ENCODE data around the gene SPACA5. TPM values are rescaled to one million over a fixed set of nuclear protein-coding genes. Genes with fewer than 3 reads are reported as not detected.

SPACA5 gene
- total and polyA plus RNA-seq, 9 of the 15 experiments (the other 6 are each of a cell fraction or from before 2014, with no cell fraction given) = not detected

GRCh38 chrX:48058621-48059295, 52.0 kb downstream of the SPACA5 start:
- no peak for FAIRE-seq
- intact Hi-C loops (cut with micrococcal nuclease) = no loop called here

GRCh38 chrX:48059296-48059639, 52.5 kb downstream of the SPACA5 start:
- H3K27me3 ChIP-seq (ENCODE audit: control insufficient read depth in 2 of 2, insufficient read depth in 2 of 2, low read length in 2 of 2) = no peaks in the 10 kb centered on the region
- 0% methylated on average over 1 of the region's 1 CpG for WGBS (ENCODE audit: insufficient coverage, low coverage, missing lambda C conversion rate)
- in situ Hi-C loops (cut with MboI) (no loop called here), intact Hi-C loops (cut with micrococcal nuclease) (no loop called here)
- H3K9ac ChIP-seq (ENCODE audit: insufficient read depth in 1 of 2, low read depth in 2 of 2, low read length in 2 of 2) = no peak overlapping the region
- H3K79me2 ChIP-seq (ENCODE audit: control insufficient read depth, insufficient read depth, low read length) = no peaks in the 10 kb centered on the region
- no peak overlapping the region for H3K4me2 ChIP-seq (ENCODE audit: insufficient read depth, low read length)
- no peaks in the 10 kb centered on the region for H3K4me1 ChIP-seq (replicated peaks in 1 of 2; ENCODE audit: control insufficient read depth in 2 of 2, insufficient read depth in 2 of 2, low read length in 2 of 2)
- BruUV-seq (replicated peaks) = no TSS peak
- H3K9me1 ChIP-seq (ENCODE audit: control insufficient read depth, insufficient read depth, low read length) = no peaks in the 10 kb centered on the region
- FAIRE-seq = no peak
- no peaks in the 10 kb centered on the region for H3K9me3 ChIP-seq (replicated peaks; ENCODE audit: control insufficient read depth, insufficient read depth, low read depth, low read length)
- no peak overlapping the region for H3K27ac ChIP-seq (ENCODE audit: extremely low read depth, low read depth, low read length)
- ChIA-PET CTCF (ENCODE audit: low intra/inter-chr PET ratio) (no interaction called here), POLR2A (no interaction called here)
- H4K20me1 ChIP-seq (replicated peaks; ENCODE audit: control insufficient read depth, insufficient read depth, low read length) = no peaks in the 10 kb centered on the region
- no peaks in the 10 kb centered on the region for H3K36me3 ChIP-seq (ENCODE audit: control insufficient read depth, insufficient read depth, low read length)
- TF ChIP-seq HNRNPK (IDR thresholded peaks at IDR 0.05; ENCODE audit: low read depth, low read length, poor library complexity, severe bottlenecking) = no peak
- TF ChIP-seq MAFF (IDR thresholded peaks at IDR 0.05; ENCODE audit: low read length) = no peak
- no peak for TF ChIP-seq SIN3B (IDR thresholded peaks at IDR 0.05; ENCODE audit: low read depth)
- peak; percentile 89 for TF ChIP-seq ZNF274 (IDR thresholded peaks at IDR 0.05; ENCODE audit: borderline replicate concordance, low read depth, low read length)
- TF ChIP-seq DLX4 (CRISPR knock-in tag; IDR thresholded peaks at IDR 0.05) = no peak
- ATAC-seq = no peak
- no peak overlapping the region for H3K4me3 ChIP-seq
- H2AFZ ChIP-seq (ENCODE audit: low read depth, low read length) = no peak overlapping the region
- no peak for DNase-seq (ENCODE audit: extremely low read depth in 1 of 4, low spot score in 3 of 4)

More at GRCh38 chrX:48058621-48059295, 52.0 kb downstream of the SPACA5 start:
- TF ChIP-seq ZSCAN29 (IDR thresholded peaks at IDR 0.05) = no peak
- no peaks in the 10 kb centered on the region for H3K4me1 ChIP-seq (replicated peaks in 1 of 2; ENCODE audit: control insufficient read depth in 2 of 2, insufficient read depth in 2 of 2, low read length in 2 of 2)
- no peak overlapping the region for H3K27ac ChIP-seq (ENCODE audit: extremely low read depth, low read depth, low read length)
- in situ Hi-C loops (cut with MboI) = no loop called here
- no peak overlapping the region for H3K9ac ChIP-seq (ENCODE audit: insufficient read depth in 1 of 2, low read depth in 2 of 2, low read length in 2 of 2)
- no peaks in the 10 kb centered on the region for H3K27me3 ChIP-seq (ENCODE audit: control insufficient read depth in 2 of 2, insufficient read depth in 2 of 2, low read length in 2 of 2)
- WGBS (ENCODE audit: insufficient coverage, low coverage, missing lambda C conversion rate) = 0% methylated on average over 2 of the region's 2 CpGs
- DNase-seq (ENCODE audit: extremely low read depth in 1 of 4, low spot score in 3 of 4) = no peak
- H3K9me1 ChIP-seq (ENCODE audit: control insufficient read depth, insufficient read depth, low read length) = no peaks in the 10 kb centered on the region
- H3K36me3 ChIP-seq (ENCODE audit: control insufficient read depth, insufficient read depth, low read length) = no peaks in the 10 kb centered on the region
- H2AFZ ChIP-seq (ENCODE audit: low read depth, low read length) = no peak overlapping the region
- H3K79me2 ChIP-seq (ENCODE audit: control insufficient read depth, insufficient read depth, low read length) = no peaks in the 10 kb centered on the region
- H4K20me1 ChIP-seq (replicated peaks; ENCODE audit: control insufficient read depth, insufficient read depth, low read length) = no peaks in the 10 kb centered on the region
- ChIA-PET POLR2A (no interaction called here), CTCF (ENCODE audit: low intra/inter-chr PET ratio) (no interaction called here)
- no peak overlapping the region for H3K4me3 ChIP-seq
- BruUV-seq (replicated peaks) = no TSS peak
- H3K9me3 ChIP-seq (replicated peaks; ENCODE audit: control insufficient read depth, insufficient read depth, low read depth, low read length) = no peaks in the 10 kb centered on the region
- ATAC-seq = no peak
- H3K4me2 ChIP-seq (ENCODE audit: insufficient read depth, low read length) = no peak overlapping the region

Other genes starting within 250 kb of the SPACA5 start
- gene ZNF81, start 170.1 kb upstream of the SPACA5 start, total RNA-seq (2014; rRNA removed) = 3.3 and 3.5 TPM in 2 replicates
- 4.9 and 8.3 TPM in 2 replicates for gene ZNF81, start 170.1 kb upstream of the SPACA5 start, total RNA-seq (2014; rRNA removed; fragmentation: Illumina TruSeq; extraction: Trizol)
- 4.6 and 4.9 TPM in 2 replicates for gene ZNF81, start 170.1 kb upstream of the SPACA5 start, total RNA-seq (2015; rRNA removed; fragmentation: Illumina TruSeq; extraction: Trizol)
- gene ZNF81, start 170.1 kb upstream of the SPACA5 start, total RNA-seq (2021) = 6.8 and 7.4 TPM in 2 replicates
- 5.9 and 6.5 TPM in 2 replicates for gene ZNF81, start 170.1 kb upstream of the SPACA5 start, polyA plus RNA-seq (2011; rRNA removed)
- gene ZNF81, start 170.1 kb upstream of the SPACA5 start, polyA plus RNA-seq (2014; fragmentation: Illumina TruSeq; extraction: Trizol) = 2.9 and 3.8 TPM in 2 replicates
- 1 to 10 TPM; 9.1 to 9.6 TPM for gene ZNF81, start 170.1 kb upstream of the SPACA5 start, polyA plus RNA-seq (2014; fragmentation: Nextera tagmentation; extraction: Ambion mirVana)
- gene ZNF81, start 170.1 kb upstream of the SPACA5 start, polyA plus RNA-seq (2014; rRNA removed) = 1.8 and 2.4 TPM in 2 replicates
- 1.7 and 1.9 TPM in 2 replicates for gene ZNF182, start 3.0 kb upstream of the SPACA5 start, total RNA-seq (2014; rRNA removed)
- 4.7 and 4.8 TPM in 2 replicates for gene ZNF182, start 3.0 kb upstream of the SPACA5 start, total RNA-seq (2014; rRNA removed; fragmentation: Illumina TruSeq; extraction: Trizol)
- gene ZNF182, start 3.0 kb upstream of the SPACA5 start, total RNA-seq (2015; rRNA removed; fragmentation: Illumina TruSeq; extraction: Trizol) = 4.0 and 5.0 TPM in 2 replicates
- gene ZNF182, start 3.0 kb upstream of the SPACA5 start, total RNA-seq (2021) = 2.8 and 3.5 TPM in 2 replicates
- gene ZNF182, start 3.0 kb upstream of the SPACA5 start, polyA plus RNA-seq (2011; rRNA removed) = 4.6 and 5.1 TPM in 2 replicates
- gene ZNF182, start 3.0 kb upstream of the SPACA5 start, polyA plus RNA-seq (2014; fragmentation: Illumina TruSeq; extraction: Trizol) = 4.0 and 4.3 TPM in 2 replicates
- gene ZNF182, start 3.0 kb upstream of the SPACA5 start, polyA plus RNA-seq (2014; fragmentation: Nextera tagmentation; extraction: Ambion mirVana) = 1 to 10 TPM in 1 of 2 experiments, under 1 TPM in 1; 0.59 to 1.4 TPM
- gene ZNF182, start 3.0 kb upstream of the SPACA5 start, polyA plus RNA-seq (2014; rRNA removed) = 2.8 and 3.9 TPM in 2 replicates
- 0.14 and 0.20 TPM in 2 replicates for gene ZNF630, start 64.7 kb downstream of the SPACA5 start, total RNA-seq (2014; rRNA removed)
- 0.41 and 0.55 TPM in 2 replicates for gene ZNF630, start 64.7 kb downstream of the SPACA5 start, total RNA-seq (2014; rRNA removed; fragmentation: Illumina TruSeq; extraction: Trizol)
- 0.45 and 1.1 TPM in 2 replicates for gene ZNF630, start 64.7 kb downstream of the SPACA5 start, total RNA-seq (2015; rRNA removed; fragmentation: Illumina TruSeq; extraction: Trizol)
- gene ZNF630, start 64.7 kb downstream of the SPACA5 start, total RNA-seq (2021) = 0.27 and 0.29 TPM in 2 replicates
- 0.06 and 0.60 TPM in 2 replicates for gene ZNF630, start 64.7 kb downstream of the SPACA5 start, polyA plus RNA-seq (2011; rRNA removed)
- gene ZNF630, start 64.7 kb downstream of the SPACA5 start, polyA plus RNA-seq (2014; fragmentation: Illumina TruSeq; extraction: Trizol) = 0.35 and 0.67 TPM in 2 replicates
- gene ZNF630, start 64.7 kb downstream of the SPACA5 start, polyA plus RNA-seq (2014; fragmentation: Nextera tagmentation; extraction: Ambion mirVana) = under 1 TPM; 0.17 to 0.34 TPM
- 0.18 and 0.37 TPM in 2 replicates for gene ZNF630, start 64.7 kb downstream of the SPACA5 start, polyA plus RNA-seq (2014; rRNA removed)
- gene SPACA5B, start 123.6 kb downstream of the SPACA5 start, total RNA-seq (2014; rRNA removed) = not detected in 2 replicates
- not detected in 2 replicates for gene SPACA5B, start 123.6 kb downstream of the SPACA5 start, total RNA-seq (2014; rRNA removed; fragmentation: Illumina TruSeq; extraction: Trizol)
- gene SPACA5B, start 123.6 kb downstream of the SPACA5 start, total RNA-seq (2015; rRNA removed; fragmentation: Illumina TruSeq; extraction: Trizol) = not detected in 2 replicates
- gene SPACA5B, start 123.6 kb downstream of the SPACA5 start, total RNA-seq (2021) = not detected in 2 replicates
- not detected in 2 replicates for gene SPACA5B, start 123.6 kb downstream of the SPACA5 start, polyA plus RNA-seq (2011; rRNA removed)
- not detected in 2 replicates for gene SPACA5B, start 123.6 kb downstream of the SPACA5 start, polyA plus RNA-seq (2014; fragmentation: Illumina TruSeq; extraction: Trizol)
- gene SPACA5B, start 123.6 kb downstream of the SPACA5 start, polyA plus RNA-seq (2014; fragmentation: Nextera tagmentation; extraction: Ambion mirVana) = not detected
- gene SPACA5B, start 123.6 kb downstream of the SPACA5 start, polyA plus RNA-seq (2014; rRNA removed) = not detected in 2 replicates
- gene SSX5, start 189.8 kb downstream of the SPACA5 start, total RNA-seq (2014; rRNA removed) = 0.36 TPM in 1 of 2 replicates, not detected in the other
- 0.22 TPM in 1 of 2 replicates, not detected in the other for gene SSX5, start 189.8 kb downstream of the SPACA5 start, total RNA-seq (2014; rRNA removed; fragmentation: Illumina TruSeq; extraction: Trizol)
- gene SSX5, start 189.8 kb downstream of the SPACA5 start, total RNA-seq (2015; rRNA removed; fragmentation: Illumina TruSeq; extraction: Trizol) = 0.11 and 0.14 TPM in 2 replicates
- not detected in 2 replicates for gene SSX5, start 189.8 kb downstream of the SPACA5 start, total RNA-seq (2021)
- not detected in 2 replicates for gene SSX5, start 189.8 kb downstream of the SPACA5 start, polyA plus RNA-seq (2011; rRNA removed)
- 0.13 and 0.15 TPM in 2 replicates for gene SSX5, start 189.8 kb downstream of the SPACA5 start, polyA plus RNA-seq (2014; fragmentation: Illumina TruSeq; extraction: Trizol)
- under 1 TPM; 0.25 to 0.31 TPM for gene SSX5, start 189.8 kb downstream of the SPACA5 start, polyA plus RNA-seq (2014; fragmentation: Nextera tagmentation; extraction: Ambion mirVana)
- gene SSX5, start 189.8 kb downstream of the SPACA5 start, polyA plus RNA-seq (2014; rRNA removed) = 2.2 TPM in 1 of 2 replicates, not detected in the other
- 111 and 115 TPM in 2 replicates for gene SSX1, start 248.4 kb downstream of the SPACA5 start, total RNA-seq (2014; rRNA removed)
- gene SSX1, start 248.4 kb downstream of the SPACA5 start, total RNA-seq (2014; rRNA removed; fragmentation: Illumina TruSeq; extraction: Trizol) = 162 and 164 TPM in 2 replicates
- 135 and 138 TPM in 2 replicates for gene SSX1, start 248.4 kb downstream of the SPACA5 start, total RNA-seq (2015; rRNA removed; fragmentation: Illumina TruSeq; extraction: Trizol)
- 128 and 137 TPM in 2 replicates for gene SSX1, start 248.4 kb downstream of the SPACA5 start, total RNA-seq (2021)
- gene SSX1, start 248.4 kb downstream of the SPACA5 start, polyA plus RNA-seq (2011; rRNA removed) = 1.9 and 15.2 TPM in 2 replicates
- gene SSX1, start 248.4 kb downstream of the SPACA5 start, polyA plus RNA-seq (2014; fragmentation: Illumina TruSeq; extraction: Trizol) = 179 and 221 TPM in 2 replicates
- 10 to 100 TPM; 76.4 to 78.7 TPM for gene SSX1, start 248.4 kb downstream of the SPACA5 start, polyA plus RNA-seq (2014; fragmentation: Nextera tagmentation; extraction: Ambion mirVana)
- 84.8 and 105 TPM in 2 replicates for gene SSX1, start 248.4 kb downstream of the SPACA5 start, polyA plus RNA-seq (2014; rRNA removed)

All from K562 (cell line).